ENCODE data around the gene SPRED3.
A peak's percentile ranks its signal among the peaks of the same experiment; 100 is the strongest.

The SPRED3 gene

DNA sequence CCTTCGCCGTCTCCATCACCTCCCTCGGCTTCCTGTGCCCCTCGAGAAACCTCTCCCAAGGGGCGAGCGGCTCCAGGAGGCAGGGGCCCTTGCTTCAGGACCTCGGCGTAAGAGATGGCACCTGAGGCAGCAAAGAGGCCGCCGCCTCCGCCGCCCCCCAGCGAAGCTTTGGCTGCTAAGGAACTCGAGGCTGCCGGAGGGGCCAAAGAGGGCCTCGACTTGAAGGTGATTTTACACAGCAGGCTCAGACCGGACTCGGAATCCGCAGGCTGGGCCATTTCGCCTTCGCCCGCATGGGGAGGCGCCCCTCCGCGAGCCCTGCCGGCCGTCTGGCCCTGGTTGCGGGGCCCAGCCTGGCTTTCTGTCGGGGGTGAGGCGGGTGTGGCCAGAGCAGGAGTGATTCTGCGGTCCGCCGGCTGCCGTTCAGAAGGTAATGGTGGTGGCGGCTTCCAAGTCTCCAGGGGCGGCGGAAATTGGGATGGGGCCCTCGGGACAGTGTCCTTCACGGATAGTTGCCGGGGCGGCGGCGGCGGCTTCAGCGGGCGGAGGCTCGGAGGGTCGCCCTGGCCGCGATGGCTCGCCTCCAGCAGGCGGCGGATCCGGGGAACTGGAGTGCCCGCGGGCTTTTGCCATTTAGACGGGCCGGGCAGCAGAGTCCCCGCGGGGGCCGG, 2.1 kb upstream of the SPRED3 start:
- peaks cover 35% of the 10 kb centered on the region for H4K20me1 ChIP-seq (ENCODE audit: insufficient read depth, low read length)
- H3K79me2 ChIP-seq (ENCODE audit: insufficient read depth, low read length): no peaks in the 10 kb centered on the region; the same call in 1 of the 2 replicates
- H3K9ac ChIP-seq (ENCODE audit: low read depth, low read length): peak overlapping the region; percentile 58; the same call in 1 of the 2 replicates
- no peaks in the 10 kb centered on the region for H3K9me3 ChIP-seq (ENCODE audit: insufficient read depth, low read length, severe bottlenecking)
- H3K4me1 ChIP-seq (ENCODE audit: insufficient read depth, low read length): peaks cover 57% of the 10 kb centered on the region
- H2AFZ ChIP-seq (ENCODE audit: low read depth, low read length): no peak overlapping the region
- DNase-seq (no peak), ATAC-seq (ENCODE audit: insufficient read depth, low read depth) (no peak)
- H3K27me3 ChIP-seq (ENCODE audit: insufficient read depth, low read length, poor library complexity): no peaks in the 10 kb centered on the region
- no peak for TF ChIP-seq EZH2 (IDR thresholded peaks at IDR 0.05; ENCODE audit: borderline replicate concordance, low read depth, low read length, severe bottlenecking)
- TF ChIP-seq, protein P1, sequence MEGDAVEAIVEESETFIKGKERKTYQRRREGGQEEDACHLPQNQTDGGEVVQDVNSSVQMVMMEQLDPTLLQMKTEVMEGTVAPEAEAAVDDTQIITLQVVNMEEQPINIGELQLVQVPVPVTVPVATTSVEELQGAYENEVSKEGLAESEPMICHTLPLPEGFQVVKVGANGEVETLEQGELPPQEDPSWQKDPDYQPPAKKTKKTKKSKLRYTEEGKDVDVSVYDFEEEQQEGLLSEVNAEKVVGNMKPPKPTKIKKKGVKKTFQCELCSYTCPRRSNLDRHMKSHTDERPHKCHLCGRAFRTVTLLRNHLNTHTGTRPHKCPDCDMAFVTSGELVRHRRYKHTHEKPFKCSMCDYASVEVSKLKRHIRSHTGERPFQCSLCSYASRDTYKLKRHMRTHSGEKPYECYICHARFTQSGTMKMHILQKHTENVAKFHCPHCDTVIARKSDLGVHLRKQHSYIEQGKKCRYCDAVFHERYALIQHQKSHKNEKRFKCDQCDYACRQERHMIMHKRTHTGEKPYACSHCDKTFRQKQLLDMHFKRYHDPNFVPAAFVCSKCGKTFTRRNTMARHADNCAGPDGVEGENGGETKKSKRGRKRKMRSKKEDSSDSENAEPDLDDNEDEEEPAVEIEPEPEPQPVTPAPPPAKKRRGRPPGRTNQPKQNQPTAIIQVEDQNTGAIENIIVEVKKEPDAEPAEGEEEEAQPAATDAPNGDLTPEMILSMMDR (IDR thresholded peaks at IDR 0.05; ENCODE audit: borderline replicate concordance, extremely low read depth, low read length, poor library complexity, severe bottlenecking): no peak
- H3K36me3 ChIP-seq (ENCODE audit: insufficient read depth, low read length): peaks cover 37% of the 10 kb centered on the region
- peak overlapping the region in 1 of 2 experiments; percentile 88; a peak in 2 of 4 replicates for H3K4me3 ChIP-seq (ENCODE audit: low read depth in 1 of 2, low read length in 2 of 2)
- H3K27ac ChIP-seq (ENCODE audit: low read length): no peak overlapping the region
- H3K4me2 ChIP-seq (ENCODE audit: insufficient read depth, low read length): peak overlapping the region; percentile 100

DNA sequence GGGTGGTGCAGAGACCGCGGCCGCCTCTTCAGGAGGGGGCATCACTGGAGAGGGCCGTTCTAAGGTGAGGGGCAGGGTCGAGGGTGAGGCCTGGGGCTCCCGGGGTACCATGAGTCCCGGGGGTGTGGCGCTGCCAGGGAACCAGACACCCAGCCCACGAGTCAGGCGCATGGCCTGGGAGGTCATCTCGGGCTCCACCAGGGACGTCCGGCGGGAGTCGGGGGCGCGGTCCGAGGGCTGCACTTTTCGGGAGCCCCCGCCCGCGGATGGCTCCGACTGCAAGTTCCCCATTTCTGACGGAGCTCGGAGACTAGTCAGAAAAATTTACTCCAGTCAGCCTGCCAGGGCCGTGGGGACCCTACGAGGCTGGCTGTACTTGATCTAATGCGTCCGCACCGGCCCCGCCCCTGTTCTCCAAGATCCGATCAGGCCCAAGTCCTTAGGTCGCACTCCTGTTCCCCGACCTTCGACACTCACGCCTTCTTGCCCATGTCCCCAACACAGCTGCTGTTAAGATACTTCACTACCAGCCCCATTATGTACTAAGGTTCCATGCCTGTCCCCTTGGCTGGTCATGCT, 1.4 kb upstream of the SPRED3 start:
- H3K36me3 ChIP-seq (ENCODE audit: insufficient read depth, low read length): peaks cover 31% of the 10 kb centered on the region
- H3K4me2 ChIP-seq (ENCODE audit: insufficient read depth, low read length): peak overlapping the region; percentile 100
- no peak overlapping the region for H3K27ac ChIP-seq (ENCODE audit: low read length)
- no peaks in the 10 kb centered on the region for H3K79me2 ChIP-seq (ENCODE audit: insufficient read depth, low read length)
- peak overlapping the region; percentile 39 to 88; a peak in 3 of 4 replicates for H3K4me3 ChIP-seq (ENCODE audit: low read depth in 1 of 2, low read length in 2 of 2)
- no peaks in the 10 kb centered on the region for H3K27me3 ChIP-seq (ENCODE audit: insufficient read depth, low read length, poor library complexity)
- no peak overlapping the region for H2AFZ ChIP-seq (ENCODE audit: low read depth, low read length)
- no peaks in the 10 kb centered on the region for H3K9me3 ChIP-seq (ENCODE audit: insufficient read depth, low read length, severe bottlenecking)
- DNase-seq (peak; percentile 12), ATAC-seq (ENCODE audit: insufficient read depth, low read depth) (no peak)
- TF ChIP-seq, protein P1 (IDR thresholded peaks at IDR 0.05; ENCODE audit: borderline replicate concordance, extremely low read depth, low read length, poor library complexity, severe bottlenecking): no peak
- TF ChIP-seq EZH2 (IDR thresholded peaks at IDR 0.05; ENCODE audit: borderline replicate concordance, low read depth, low read length, severe bottlenecking): no peak
- peaks cover 56% of the 10 kb centered on the region for H3K4me1 ChIP-seq (ENCODE audit: insufficient read depth, low read length)
- peak overlapping the region; percentile 58; the same call in 1 of the 2 replicates for H3K9ac ChIP-seq (ENCODE audit: low read depth, low read length)
- H4K20me1 ChIP-seq (ENCODE audit: insufficient read depth, low read length): peaks cover 31% of the 10 kb centered on the region

- H3K9ac ChIP-seq (ENCODE audit: low read depth, low read length): peak within 1 kb of the TSS; percentile 58
- H3K4me1 ChIP-seq (ENCODE audit: insufficient read depth, low read length): peaks cover 56% of the 10 kb centered on the region
- peak within 1 kb of the TSS; percentile 59; the same call in 1 of the 2 replicates for H3K27ac ChIP-seq (ENCODE audit: low read length)
These were observed 748 bp upstream of the SPRED3 start, which contains the start of gene GGN for GRCh38 chr19:38387550-38388348. Gene GGN (minus strand): TSS chr19:38388034. CDS start chr19:38387261, 773 bp downstream.

More at GRCh38 chr19:38387550-38388348, 748 bp upstream of the SPRED3 start, which contains the start of gene GGN:
- Histone ChIP-seq H3K4me3 (ENCODE audit: low read depth in 1 of 2, low read length in 2 of 2) (peak within 1 kb of the TSS; percentile 39 to 88; a peak in 3 of 4 replicates), H3K9me3 (ENCODE audit: insufficient read depth, low read length, severe bottlenecking) (no peaks in the 10 kb centered on the region), H3K27me3 (ENCODE audit: insufficient read depth, low read length, poor library complexity) (no peaks in the 10 kb centered on the region), H3K36me3 (ENCODE audit: insufficient read depth, low read length) (peaks cover 26% of the 10 kb centered on the region), H3K4me2 (ENCODE audit: insufficient read depth, low read length) (peak within 1 kb of the TSS; percentile 100), H4K20me1 (ENCODE audit: insufficient read depth, low read length) (peaks cover 31% of the 10 kb centered on the region), H3K79me2 (ENCODE audit: insufficient read depth, low read length) (no peaks in the 10 kb centered on the region), H2AFZ (ENCODE audit: low read depth, low read length) (peak within 1 kb of the TSS; percentile 95)
- TF ChIP-seq, protein P1 (IDR thresholded peaks at IDR 0.05; ENCODE audit: borderline replicate concordance, extremely low read depth, low read length, poor library complexity, severe bottlenecking): no peak
- no peak for TF ChIP-seq EZH2 (IDR thresholded peaks at IDR 0.05; ENCODE audit: borderline replicate concordance, low read depth, low read length, severe bottlenecking)
- DNase-seq (peak; percentile 84), ATAC-seq (ENCODE audit: insufficient read depth, low read depth) (peak; percentile 77)

Measured in DND-41 (cell line).